ENCODE data around the gene CEP72.

- TF ChIP-seq CTCF (IDR thresholded peaks at IDR 0.05; ENCODE audit: low read depth, low read length, poor library complexity, severe bottlenecking) (no peak), EZH2phosphoT487 (IDR thresholded peaks at IDR 0.05; ENCODE audit: borderline replicate concordance, low read length) (no peak)
Observed at GRCh38 chr5:664343-664993, 52.3 kb downstream of the CEP72 start.
